Activated gamma-delta T cell (primary cell): ENCODE measurements around the gene ADM.

Experiments
- DNase-seq: peaks from one replicate; lab custom pipeline; 2025; lab: John Stamatoyannopoulos, UW

Gene ADM

GRCh38 chr11:10309163-10310093 lies 4.6 kb downstream of the ADM start:
- DNase-seq: no peak

GRCh38 chr11:10310301-10310841 lies 5.5 kb downstream of the ADM start:
- no peak for DNase-seq

GRCh38 chr11:10311802-10312201 lies 6.9 kb downstream of the ADM start:
- no peak for DNase-seq

DNA sequence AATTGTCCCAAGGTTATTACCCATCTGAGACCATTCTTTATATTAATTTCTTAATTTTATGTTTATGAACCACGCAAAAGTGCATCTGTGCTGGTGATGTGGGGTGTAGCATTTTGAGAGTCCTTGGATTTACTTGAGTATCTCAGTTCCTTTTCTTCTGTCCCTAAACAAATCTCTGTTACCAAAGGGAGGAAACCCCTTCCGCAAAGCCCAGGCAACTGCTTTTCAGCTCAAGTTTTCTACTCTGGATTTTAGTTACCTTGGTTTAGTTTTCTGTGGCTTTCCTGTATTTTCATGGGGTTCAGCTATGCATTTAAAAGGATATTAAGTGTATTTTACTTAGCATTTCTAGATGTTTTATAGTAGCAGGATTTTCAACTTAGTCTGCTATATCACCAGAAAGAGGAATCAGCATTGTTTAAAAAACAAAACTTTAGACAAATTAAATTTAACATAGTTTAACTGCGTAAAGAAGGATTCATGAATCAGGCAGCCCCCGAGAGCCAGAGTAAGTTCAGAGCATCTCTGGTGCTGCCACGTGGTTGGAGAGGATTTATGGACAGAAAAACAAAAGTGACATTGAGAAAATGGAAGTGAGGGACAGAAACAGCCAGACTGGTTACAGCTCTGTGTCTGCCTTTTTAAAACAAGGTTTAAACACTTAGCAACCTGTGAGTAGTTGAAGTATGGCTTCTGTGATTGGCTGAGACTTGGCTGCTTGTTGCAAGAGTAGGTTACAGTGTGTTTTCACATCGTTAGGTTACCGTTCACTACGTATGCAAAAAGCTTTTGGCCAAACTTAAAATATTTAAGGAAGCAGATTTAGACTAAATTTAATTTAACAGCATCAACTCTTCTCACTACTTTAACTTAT lies 9.6 kb downstream of the ADM start:
- DNase-seq: no peak

DNA sequence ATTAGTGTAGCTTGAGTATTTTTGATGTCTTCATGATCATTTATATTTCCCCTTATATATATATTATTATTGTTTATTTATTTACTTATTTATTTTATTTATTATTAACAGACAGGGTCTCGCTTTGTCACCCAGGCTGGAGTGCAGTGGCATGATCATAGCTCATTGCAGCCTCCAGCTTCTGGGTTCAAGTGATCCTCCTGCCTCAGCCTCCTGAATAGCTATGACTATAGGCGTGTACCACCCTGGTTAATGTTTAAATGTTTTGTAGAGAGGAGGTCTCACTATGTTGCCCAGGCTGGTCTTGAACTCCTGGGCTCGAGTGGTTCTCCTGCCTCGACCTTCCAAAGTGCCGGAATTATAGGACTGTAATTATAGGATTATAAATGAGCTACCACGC lies 10.2 kb downstream of the ADM start:
- DNase-seq: no peak

GRCh38 chr11:10317151-10317755 lies 12.4 kb downstream of the ADM start:
- no peak for DNase-seq

GRCh38 chr11:10317776-10318526 lies 13.1 kb downstream of the ADM start:
- DNase-seq: no peak

- DNase-seq: no peak
Observed at GRCh38 chr11:10318527-10318802, 13.6 kb downstream of the ADM start.

DNA sequence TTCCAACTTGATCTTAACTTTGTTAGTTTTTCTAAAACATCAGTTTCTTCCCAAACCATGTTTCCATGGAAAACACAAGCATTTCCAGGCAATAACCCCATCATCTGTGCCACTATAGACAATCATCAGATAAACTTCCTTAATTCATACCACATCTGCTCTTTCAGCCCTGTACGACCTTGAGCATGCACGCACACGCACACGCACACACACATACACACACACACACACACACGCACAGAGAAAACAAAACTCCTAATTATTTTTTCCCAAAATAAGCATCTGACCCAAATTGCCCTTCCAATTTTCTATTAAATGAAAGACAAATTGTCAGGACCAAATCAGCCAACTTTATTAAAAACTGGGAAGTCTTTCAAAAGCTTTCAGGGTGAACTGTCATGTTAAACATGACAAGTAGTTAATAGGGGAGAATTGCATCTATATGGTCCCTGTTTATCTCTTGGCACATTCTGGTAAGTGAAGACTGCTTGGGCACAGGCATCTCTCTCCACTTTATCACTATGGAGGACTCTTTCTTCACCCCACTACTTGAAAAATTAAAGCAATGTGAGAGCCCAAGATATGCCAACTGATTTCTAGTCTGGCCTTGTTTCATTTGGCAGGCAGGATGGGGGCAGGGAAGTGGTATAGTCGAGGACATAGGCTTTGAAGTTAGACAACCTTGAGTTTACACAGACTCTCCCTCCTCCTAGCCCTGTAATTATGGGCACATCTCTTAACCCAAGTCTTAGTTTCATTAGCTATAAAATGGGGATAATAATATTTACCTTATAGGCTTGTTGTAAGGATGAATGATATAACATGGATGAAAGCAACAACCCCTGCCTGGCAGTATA lies 15.1 kb downstream of the ADM start:
- no peak for DNase-seq

GRCh38 chr11:10320736-10321465 lies 16.0 kb downstream of the ADM start:
- no peak for DNase-seq

- no peak for DNase-seq
Observed at GRCh38 chr11:10322401-10322800, 17.5 kb downstream of the ADM start.

DNA sequence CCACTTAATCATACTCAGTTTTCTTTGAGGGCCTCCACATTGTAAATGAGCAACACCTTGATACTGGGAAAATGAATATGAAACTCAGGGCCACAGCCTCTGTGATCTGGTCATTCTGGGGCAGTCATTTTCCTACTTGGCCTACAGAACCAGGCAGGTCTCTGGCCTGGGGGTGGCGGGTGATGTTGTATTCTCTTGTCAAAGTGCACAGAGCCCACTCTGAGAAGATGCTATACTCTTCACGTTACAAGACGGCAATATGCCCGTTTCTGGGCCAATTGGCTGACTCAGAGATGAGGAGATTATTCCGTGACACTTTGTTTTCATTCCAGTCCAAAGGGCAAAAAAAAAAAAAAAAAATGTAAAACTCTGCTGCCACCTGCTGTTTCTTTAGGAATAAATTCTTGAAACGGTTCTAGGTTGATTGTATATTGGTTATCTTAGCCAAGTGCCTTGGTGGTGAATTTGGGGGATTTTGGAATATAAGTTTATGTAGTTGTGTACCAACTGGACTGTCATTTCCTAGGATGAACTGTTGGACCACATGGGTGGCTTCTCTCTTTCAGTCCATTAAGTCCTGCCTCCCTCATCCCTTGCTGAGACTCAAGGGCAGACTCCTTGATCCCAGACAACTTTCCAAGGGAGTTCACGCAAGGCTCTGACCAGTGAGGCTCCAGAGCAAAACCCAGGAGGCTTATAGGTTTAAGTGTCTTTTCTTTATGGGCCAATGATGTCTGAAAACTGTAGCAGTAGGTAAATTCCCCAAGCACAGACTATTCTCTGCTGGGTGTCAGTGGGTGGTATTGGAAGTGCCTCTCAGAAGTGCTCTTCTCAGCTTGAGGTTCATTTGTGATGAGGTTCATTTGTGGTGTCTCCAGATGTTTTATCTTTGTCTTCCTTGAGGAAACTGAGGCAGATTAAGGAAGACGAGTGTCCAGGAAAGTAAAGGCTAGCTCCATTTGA lies 18.2 kb downstream of the ADM start:
- no peak for DNase-seq

- no peak for DNase-seq
Observed at GRCh38 chr11:10323793-10324170, 18.9 kb downstream of the ADM start.

DNA sequence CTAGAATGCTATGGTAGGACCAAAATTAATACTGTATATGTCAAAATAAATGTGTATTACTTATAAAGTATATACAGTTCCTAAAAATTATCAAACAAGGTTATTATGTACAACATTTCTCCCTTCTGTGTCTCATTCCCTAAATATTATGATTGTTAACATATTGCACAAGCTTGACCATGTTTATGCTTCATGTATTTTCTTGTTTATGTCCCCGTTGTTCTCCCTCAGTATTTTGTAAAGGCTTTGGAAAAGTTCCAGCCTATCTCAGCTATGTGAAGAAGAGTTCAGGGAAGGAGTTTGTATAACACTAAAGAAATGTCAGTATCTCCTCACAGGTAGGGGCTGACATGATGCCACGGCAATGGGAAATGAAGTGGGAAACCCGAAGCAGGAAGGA lies 19.6 kb downstream of the ADM start:
- no peak for DNase-seq

DNA sequence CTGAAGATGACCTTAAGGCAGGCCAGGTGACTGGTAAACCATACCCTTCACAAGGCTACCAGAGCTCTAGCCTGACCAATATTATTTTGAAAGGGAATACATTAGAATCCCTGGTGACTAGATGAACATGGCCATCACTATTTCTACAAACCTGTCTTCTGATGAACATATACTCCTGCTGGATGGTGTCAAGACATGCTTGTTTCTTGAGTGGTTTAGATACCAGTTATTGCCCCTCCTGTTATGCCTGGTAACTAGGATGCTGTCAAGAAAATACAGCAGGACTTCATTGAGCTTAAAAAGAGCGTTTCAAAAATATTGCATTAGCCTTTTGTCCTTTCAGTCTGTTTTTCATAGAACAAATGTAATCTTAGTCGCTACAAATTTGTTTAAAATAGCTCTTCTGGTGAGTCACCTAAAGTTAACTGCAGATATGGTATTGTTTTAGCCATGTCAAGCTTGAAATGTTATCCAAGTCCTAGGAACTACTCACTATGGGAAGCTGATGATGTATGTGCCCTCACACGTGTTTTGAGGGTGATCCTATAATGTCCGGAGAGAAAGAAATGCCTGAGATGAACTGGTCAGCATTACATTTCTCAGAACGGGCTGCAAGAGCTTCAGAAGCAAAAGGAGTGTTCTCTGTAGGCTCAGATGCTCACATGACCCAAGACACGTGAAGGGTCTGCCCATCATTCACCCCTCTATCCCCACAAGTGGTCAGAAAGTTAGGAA lies 20.6 kb downstream of the ADM start:
- no peak for DNase-seq

GRCh38 chr11:10326012-10326964 lies 21.4 kb downstream of the ADM start:
- DNase-seq: no peak

GRCh38 chr11:10327254-10327653 lies 22.4 kb downstream of the ADM start:
- no peak for DNase-seq
